Testis (tissue), 2 donors: ENCODE measurements around the gene XYLT1.

Experiments
- CTCF ChIP-seq, 3 experiments: fragments of 450-650 bp in 2 of 3; fragments of 200-600 bp in 1 of 3; sonication (generic) in 1 of 3; IDR thresholded peaks; one replicate each; pipeline ENCODE4 v1.5.1; 2016 to 2019; ENCODE audit warnings: antibody characterized with exemption in 3 of 3, mild to moderate bottlenecking in 2 of 3, moderate library complexity in 1 of 3
- POLR2A ChIP-seq: fragments of 450-650 bp; IDR thresholded peaks from one replicate; pipeline ENCODE4 v1.6.1; 2017; ENCODE audit warnings: antibody characterized with exemption, mild to moderate bottlenecking, moderate library complexity

GRCh38 chr16:17213974-17214373, 256.8 kb downstream of the XYLT1 start:
- TF ChIP-seq CTCF (IDR thresholded peaks at IDR 0.05) (no peak), POLR2A (no peak)
